HG02885 (cell line): ENCODE measurements around the gene CIITA.

Experiments used
- ATAC-seq: cut with Tn5 transposase; IDR thresholded peaks from one replicate; pipeline ENCODE4 v1.9.1; 2021; ENCODE audit warnings: mild to moderate bottlenecking; ENCODE audit not compliant: unreplicated experiment, poor library complexity

CIITA gene

DNA sequence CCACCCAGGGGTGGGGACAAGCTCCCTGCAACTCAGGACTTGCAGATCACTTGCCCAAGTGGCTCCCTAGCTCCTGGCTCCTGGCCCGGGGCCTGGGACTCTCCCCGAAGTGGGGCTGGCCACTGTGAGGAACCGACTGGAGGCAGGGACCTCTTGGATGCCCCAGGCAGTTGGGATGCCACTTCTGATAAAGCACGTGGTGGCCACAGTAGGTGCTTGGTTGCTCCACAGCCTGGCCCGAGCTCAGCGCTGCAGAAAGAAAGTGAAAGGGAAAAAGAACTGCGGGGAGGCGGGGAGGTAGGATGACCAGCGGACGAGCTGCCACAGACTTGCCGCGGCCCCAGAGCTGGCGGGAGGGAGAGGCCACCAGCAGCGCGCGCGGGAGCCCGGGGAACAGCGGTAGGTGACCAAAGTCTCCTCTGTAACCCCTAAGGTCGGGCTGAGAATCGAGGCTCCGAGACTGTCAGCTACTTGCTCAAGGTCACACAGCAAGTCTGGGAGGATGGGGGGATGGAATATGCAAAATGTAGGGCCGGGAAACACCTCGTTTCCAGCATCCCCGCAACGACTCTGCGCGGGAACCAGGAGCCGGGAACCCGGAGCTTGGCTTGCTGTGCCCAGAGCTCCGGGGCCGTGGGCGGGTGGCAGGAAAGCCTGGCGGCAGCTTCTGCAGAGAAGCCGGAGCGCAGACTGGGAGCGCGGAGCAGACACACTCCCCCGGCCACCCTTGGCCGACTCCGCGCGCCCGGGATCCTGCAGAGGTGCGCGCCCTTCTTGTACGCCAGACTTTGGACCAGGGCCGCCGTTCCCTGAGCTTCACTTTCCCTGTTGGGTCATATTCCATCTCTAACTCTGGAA lies 1.9 kb downstream of the CIITA start:
- no peak for ATAC-seq

DNA sequence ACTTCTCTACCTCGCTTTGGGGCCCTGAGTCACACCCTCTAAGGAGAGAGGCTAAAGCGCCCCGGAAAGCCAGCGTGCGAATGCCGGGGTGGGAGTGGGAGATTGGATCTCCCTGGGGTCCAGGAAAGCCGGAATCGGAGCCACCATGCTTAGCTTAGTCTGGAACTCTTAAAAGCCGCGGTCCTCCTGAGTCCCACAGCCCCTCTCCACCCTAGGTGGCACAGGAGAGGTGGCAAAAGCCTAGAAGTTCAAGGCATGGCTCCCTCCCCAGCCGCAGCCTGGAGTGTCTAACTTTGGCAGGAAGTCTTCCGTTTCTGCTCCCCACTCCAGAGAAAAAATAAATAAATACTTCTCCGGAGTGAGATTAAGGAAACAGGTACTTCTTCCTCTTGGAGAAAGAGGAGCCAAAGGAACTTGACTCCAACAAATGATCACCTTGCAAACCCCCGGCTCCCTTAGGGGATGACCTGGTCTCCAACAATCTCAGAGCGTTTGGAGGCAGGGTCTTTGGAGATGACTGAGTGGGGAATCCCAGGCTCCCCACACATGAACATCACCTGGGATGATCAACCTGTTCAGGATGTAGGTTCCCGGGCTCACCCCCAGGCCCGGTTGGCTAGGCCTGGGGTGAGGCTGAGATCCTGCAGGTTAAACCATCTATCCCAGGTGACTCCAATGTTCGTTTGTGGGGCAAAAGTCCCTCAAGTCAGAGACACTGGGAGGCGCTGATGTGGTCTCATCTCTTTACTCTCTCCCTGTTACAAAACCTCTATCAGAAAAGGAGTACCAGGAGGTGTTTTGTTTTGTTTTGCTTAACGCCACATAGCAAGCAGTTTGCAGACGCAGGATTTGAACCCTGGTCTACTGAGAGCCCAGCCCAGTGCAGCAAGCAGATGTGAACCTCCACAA lies 2.9 kb downstream of the CIITA start:
- no peak for ATAC-seq

DNA sequence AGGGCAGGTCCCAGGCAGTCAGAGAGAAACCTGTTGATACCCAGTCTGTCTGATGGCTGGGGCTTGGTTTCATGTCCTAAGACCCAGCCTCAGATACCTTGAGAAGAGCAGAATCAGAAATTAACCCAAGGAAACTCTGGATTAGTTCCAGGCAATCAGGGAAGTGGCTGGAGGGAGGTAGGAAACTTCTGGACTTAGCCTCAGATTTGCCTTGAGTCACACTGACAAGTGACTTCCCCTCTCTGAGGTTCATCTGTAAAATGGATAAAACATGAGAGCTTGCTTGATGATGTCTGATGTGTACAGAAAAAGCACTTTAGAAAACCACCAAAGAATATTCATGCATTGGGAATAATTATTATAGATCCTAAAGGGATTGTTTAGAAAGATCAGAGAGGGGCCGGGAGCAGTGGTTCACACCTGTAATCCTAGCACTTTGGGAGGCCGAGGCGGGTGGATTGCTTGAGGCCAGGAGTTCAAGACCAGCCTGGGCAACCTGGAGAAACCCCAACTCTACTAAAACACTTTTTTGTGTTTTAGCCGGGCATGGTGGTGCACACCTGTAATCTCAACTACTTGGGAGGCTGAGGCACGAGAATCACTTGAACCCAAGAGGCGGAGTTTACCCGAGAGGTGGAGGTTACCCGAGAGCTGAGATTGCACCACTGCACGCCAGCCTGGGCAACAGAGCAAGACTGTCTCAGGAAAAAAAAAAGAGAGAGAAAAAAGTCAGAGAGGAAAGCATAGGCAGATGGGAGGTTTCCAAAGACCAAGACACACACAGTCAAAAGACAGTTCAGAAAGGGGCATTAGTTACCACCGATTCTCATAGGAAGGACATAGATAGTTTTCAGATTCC lies 3.8 kb downstream of the CIITA start:
- ATAC-seq = no peak

DNA sequence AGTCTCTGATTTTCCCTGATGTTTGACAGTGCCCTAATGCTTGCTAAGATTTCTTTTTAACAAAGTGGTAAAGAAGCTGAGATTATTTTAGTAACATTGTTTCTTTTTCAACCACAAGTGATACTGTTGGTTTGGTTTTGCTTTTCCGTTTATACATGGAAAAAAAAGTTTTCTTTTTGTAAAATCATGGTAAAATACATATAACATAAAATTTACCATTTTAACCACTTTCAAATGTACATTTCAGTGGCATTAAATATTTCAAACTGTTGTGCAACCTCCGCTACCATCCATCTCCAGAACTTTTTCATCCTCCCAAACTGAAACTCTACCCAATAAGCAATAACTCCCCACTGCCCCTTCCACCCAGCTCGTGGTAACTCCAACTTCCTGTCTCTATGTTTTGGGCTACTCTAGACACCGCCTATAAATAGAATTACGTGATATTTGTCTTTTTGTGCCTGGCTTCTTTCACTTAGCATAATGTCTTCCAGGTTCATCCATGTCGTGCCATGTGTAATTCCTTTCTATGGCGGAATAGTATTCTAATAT lies 4.6 kb downstream of the CIITA start:
- no peak for ATAC-seq

DNA sequence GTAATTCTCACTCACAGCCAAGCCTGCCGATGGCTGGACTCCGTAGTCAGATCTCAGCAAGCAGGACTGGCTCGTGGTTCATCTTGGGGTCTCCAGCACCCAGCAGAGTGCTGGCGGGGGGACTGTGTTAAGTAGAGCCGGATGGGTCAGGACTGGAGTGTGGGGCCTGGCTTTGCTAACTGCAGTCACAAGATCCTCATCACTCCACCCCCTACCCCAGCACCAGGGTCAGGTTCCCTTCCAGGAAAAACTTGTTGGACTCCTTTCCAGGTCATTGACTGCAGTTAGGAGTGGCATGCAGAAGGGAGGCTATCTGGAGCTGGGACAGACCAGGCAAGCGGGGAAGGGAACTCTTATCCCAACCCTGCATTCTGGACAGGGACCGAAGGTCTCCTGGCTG lies 6.0 kb downstream of the CIITA start:
- no peak for ATAC-seq

DNA sequence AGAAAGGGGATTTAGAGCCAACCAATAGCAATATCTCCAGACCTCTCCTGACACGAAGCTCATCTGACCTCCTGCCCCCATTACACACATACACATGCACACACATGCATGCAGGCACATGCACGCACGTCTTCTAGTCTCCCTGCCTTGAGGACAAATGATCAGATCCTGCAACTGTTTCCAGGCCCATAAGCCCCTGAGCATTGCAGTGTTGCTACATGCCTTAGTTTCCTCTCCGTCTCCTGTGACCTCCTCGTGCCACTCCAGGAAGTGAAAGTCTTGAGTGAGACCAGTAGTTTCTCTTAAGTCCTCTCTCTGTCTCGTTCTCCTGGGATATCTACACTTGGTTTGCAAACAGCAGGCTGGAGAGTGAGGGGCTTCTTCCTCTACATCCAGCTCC lies 8.2 kb downstream of the CIITA start:
- ATAC-seq = no peak

DNA sequence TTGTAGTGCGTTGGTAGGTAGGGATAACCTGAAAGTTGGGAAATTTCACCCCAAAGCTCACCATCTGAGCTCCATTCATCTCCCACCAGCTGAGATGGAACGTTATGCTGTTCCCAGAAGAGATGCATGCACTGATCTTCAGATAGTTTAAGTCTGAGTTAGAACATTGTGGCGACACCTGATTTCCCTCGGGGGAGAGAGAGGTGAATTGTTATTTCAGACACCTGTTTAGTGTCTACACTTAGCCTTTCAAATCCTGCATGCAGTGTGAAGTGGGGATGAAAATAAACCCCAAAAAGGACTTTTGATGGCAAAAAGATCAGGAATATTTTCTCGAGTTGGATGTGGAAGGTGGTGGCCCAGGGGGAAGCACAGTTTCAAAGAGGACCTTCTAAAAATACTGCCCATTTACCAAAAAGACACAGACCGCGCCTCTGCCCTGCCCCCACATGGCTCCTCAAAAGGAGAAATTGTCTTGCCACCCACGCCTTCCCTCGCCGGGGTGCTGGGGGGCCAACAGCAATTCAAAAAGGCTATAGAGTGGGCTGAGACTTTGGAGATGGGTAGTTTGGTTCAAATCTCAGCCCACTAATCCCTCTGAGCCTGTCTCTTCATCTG lies 11.4 kb downstream of the CIITA start:
- ATAC-seq = no peak

DNA sequence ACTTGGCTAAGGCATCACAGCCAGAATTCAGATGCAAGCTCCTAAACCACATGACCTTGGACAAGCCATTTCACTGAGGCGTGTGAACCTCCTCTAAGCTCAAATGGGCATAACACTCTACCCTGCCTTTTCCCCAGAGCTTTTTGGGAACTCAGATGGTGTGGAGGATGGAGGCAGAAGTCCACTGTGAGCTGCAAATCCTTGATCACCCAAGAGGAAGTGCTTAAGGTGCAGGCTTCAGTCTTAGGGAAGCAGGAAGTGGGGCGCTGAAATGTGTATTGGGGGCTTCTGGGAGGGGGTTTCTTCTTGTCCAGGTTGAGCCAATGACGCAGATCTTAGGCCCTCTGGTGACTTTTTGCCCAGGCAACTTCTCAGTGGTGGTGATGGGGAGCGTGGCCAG lies 12.9 kb downstream of the CIITA start:
- ATAC-seq = no peak

DNA sequence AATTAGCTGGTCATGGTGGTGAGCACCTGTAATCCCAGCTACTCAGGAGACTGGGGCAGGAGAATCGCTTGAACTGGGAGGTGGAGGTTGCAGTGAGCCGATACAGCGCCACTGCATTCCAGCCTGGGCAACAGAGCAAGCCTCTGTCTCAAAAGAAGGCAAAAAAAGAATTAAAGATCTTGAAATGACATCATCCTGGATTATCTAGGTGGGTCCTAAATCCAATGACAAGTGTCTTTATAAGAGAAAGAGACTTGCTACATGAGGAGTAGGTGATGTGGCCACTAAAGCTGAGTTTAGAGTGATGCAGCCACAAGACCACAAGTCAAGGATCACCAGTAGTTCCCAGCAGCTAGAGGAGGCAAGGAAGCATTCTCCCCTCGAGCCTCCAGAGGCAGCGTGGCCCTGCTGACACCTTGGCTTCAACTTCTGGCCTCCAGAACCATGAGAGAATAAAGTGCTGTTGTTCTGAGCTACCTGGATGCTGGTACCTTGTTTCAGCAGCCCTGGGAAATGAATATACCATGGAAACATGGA lies 15.8 kb downstream of the CIITA start:
- no peak for ATAC-seq

DNA sequence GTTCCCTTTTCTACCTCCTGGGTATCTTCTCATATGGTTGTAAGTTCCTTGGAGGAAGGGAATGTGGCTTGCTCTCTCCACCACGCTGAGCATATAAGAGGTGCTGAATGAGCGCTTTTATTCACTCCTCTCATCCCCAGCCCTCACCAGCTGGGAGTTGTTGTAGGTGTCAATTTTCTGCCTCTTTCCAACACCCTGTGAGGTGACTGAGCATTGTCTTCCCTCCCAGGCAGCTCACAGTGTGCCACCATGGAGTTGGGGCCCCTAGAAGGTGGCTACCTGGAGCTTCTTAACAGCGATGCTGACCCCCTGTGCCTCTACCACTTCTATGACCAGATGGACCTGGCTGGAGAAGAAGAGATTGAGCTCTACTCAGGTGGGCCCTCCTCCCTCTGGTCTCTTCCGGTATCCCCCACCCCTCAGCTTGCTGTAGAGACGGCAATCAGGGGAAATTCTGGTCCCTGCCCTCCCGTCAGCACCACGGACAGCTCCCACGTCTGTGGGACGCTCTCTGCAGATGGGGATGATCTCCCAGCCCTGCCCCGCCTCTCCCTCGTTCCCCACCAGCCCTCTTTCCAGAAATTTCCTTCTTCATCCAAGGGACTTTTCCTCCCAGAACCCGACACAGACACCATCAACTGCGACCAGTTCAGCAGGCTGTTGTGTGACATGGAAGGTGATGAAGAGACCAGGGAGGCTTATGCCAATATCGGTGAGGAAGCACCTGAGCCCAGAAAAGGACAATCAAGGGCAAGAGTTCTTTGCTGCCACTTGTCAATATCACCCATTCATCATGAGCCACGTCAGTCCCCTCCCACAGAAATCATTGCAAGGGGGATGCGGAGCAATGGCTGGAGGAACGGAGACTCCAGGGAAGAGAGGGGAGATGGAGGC lies 18.3 kb downstream of the CIITA start:
- ATAC-seq = no peak

DNA sequence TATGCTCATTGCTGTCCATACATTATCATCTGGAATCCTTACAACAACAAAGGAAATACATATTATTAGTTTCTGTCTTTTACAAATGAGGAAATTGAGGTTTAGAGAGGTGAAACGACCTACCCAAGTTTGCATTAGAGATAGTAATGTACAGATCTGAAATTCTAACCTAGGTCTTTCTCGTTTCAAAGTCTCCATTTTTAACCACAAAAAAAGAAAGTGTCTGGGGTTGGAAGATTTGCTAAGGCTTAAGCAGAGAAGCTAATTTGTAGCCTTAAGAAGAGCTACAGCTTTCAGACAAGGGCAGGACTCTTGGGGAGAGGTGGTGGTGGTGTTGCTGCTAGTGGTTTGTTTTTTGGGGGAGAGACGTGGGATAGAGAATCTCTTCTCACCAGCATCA lies 19.2 kb downstream of the CIITA start:
- no peak for ATAC-seq

DNA sequence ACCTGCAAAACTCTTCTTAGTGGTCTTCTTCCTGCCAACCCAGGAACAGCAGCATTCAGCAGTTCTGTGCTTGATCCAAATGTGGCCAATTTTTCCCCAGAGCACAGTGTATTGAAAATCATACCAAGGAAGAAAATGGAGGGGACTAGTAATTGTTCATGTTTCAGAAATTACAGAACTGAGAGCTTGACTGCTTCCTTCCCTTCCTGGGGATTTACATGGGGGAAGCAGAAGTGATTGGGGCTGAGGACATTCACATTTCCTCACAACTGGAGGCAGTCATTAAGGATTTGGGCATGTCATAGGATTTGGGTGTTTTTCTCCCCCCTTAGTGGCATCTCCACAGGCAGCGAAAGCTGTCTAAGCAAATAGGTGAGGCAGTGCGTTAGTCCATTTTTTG lies 19.7 kb downstream of the CIITA start:
- ATAC-seq = no peak

DNA sequence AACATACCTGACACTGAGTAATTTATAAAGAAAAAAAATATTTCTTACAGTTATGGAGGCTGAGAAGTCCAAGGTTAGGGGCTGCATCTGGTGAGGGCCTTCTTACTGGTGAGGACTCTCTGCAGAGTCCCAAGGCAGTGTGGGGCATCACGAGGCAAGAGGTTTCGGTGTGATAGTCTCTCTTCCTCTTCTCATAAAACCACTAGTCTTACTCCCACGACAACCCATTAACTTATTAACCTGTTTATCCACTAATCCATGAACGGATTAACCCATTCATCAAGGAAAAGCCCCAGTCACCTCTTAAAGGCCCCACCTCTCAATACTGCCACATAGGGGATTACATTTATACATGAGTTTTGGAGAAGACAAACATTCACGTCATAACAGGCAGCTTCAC lies 20.1 kb downstream of the CIITA start:
- peak; percentile 64 for ATAC-seq

DNA sequence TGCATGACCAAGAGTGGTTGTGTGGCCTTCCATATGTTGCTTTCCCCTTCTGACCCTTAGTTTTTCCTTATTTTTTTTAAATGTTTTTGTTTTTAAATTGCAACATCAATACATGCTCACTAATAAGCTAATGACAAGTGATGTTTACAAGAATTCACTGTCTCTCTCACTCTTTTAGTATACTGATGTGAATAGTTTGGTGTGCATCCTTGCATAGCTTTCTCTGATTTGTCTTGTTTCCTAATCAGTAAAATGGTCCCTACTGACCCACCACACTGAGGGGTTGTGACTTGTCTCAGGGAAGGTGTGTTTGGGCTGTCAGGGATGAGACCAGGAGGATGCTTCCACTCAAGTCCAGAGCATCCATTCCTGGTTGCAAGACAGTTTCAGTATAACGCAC lies 26.0 kb downstream of the CIITA start:
- no peak for ATAC-seq

DNA sequence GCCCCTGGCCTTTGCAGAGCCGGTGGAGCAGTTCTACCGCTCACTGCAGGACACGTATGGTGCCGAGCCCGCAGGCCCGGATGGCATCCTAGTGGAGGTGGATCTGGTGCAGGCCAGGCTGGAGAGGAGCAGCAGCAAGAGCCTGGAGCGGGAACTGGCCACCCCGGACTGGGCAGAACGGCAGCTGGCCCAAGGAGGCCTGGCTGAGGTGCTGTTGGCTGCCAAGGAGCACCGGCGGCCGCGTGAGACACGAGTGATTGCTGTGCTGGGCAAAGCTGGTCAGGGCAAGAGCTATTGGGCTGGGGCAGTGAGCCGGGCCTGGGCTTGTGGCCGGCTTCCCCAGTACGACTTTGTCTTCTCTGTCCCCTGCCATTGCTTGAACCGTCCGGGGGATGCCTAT lies 29.5 kb downstream of the CIITA start:
- no peak for ATAC-seq

DNA sequence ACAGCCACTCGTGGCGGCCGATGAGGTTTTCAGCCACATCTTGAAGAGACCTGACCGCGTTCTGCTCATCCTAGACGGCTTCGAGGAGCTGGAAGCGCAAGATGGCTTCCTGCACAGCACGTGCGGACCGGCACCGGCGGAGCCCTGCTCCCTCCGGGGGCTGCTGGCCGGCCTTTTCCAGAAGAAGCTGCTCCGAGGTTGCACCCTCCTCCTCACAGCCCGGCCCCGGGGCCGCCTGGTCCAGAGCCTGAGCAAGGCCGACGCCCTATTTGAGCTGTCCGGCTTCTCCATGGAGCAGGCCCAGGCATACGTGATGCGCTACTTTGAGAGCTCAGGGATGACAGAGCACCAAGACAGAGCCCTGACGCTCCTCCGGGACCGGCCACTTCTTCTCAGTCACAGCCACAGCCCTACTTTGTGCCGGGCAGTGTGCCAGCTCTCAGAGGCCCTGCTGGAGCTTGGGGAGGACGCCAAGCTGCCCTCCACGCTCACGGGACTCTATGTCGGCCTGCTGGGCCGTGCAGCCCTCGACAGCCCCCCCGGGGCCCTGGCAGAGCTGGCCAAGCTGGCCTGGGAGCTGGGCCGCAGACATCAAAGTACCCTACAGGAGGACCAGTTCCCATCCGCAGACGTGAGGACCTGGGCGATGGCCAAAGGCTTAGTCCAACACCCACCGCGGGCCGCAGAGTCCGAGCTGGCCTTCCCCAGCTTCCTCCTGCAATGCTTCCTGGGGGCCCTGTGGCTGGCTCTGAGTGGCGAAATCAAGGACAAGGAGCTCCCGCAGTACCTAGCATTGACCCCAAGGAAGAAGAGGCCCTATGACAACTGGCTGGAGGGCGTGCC lies 30.1 kb downstream of the CIITA start:
- ATAC-seq = no peak

DNA sequence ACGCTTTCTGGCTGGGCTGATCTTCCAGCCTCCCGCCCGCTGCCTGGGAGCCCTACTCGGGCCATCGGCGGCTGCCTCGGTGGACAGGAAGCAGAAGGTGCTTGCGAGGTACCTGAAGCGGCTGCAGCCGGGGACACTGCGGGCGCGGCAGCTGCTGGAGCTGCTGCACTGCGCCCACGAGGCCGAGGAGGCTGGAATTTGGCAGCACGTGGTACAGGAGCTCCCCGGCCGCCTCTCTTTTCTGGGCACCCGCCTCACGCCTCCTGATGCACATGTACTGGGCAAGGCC lies 30.7 kb downstream of the CIITA start:
- ATAC-seq = no peak

DNA sequence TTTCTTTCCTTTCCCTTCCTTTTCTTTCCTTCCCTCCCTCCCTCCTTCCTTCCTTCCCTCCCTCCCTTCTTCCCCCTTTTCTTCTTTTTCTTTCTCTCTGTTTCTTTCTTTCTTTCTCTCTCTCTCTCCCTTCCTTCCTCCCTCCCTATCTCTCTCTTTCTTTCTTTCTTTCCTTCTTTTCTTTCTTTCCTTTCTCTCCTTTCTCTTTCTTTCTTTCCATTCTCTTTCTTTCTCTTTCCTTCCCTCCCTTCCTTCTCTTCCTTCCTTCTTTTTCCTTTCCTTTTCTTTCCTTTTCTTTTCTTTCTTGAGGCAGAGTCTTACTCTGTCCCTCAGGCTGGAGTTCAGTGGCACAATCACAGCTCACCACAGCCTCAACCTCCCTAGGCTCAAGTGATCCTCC lies 34.3 kb downstream of the CIITA start:
- no peak for ATAC-seq
